ENCODE measurements around the gene PPFIA4.

The PPFIA4 gene

DNA sequence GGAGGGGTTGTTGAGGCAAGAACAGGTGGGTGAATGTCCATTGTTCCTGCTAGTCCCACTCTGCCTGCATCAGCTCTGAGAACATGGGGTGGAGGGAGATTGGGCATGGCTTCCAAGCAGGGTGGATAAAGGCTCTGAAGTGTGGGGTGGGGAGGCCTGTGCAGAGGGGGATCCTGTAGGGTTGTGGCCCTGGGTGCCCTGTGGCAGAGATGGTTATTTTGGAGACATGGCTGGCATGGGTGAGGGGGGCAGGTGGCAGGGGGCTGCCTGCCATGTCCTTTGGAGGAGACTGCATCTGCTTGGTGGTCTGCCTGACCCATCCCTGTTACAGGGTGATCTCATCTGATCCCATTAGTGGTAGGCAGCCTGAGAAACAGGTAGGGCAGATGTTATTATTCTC, 48.3 kb downstream of the PPFIA4 start:
- TF ChIP-seq CTCF (conservative IDR thresholded peaks at IDR 0.05): no peak
- H3K27ac ChIP-seq: no peak overlapping the region

GRCh38 chr1:203075236-203076030, 49.1 kb downstream of the PPFIA4 start:
- no peak overlapping the region for H3K27ac ChIP-seq
- no peak for TF ChIP-seq CTCF (conservative IDR thresholded peaks at IDR 0.05)

DNA sequence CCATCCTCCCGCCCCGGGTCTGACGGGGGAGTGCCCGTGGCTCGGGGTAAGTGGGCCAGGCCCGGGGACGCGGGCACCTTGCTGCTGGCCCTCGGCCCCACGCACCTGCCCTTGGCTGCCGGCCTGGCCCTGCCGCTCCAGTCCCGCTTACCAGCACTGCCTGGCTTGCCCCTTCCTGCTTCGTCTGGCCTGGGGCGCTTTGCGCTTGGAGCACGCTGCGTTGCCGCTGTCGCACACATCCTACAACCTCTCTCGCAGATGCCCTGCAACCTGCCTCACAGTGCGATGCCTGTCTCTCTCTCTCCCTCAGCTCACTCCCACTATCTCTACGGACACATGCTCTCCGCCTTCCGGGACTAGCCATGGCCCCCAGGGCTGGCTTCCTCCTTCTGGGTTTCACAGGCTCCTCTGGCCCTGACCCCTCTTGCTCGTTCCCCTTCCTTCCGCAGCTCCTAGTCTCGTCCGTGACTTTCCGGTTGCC, 49.8 kb downstream of the PPFIA4 start:
- no peak for TF ChIP-seq CTCF (conservative IDR thresholded peaks at IDR 0.05)
- H3K27ac ChIP-seq: no peak overlapping the region

DNA sequence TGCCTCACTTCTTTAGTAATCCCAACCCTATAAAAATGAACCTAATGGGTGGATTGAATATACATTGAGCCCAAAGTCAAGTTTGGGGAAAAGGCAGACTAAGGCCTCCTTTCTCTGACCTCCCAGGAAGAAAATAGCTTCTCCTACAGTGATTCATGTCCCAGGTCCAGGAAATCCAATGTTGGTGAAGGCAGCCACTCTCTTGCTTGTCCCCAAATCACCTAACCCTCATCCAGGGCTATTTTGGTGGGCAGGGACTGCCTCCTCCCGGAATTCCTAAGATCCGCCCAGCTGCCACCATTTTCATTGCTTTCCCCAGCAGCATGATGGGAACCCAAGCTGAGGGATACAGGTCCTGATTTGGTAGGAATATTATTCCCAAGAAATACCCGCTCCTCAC, 51.1 kb downstream of the PPFIA4 start:
- H3K27ac ChIP-seq: no peak overlapping the region
- TF ChIP-seq CTCF (conservative IDR thresholded peaks at IDR 0.05): no peak

- no peak overlapping the region for H3K27ac ChIP-seq
- TF ChIP-seq CTCF (conservative IDR thresholded peaks at IDR 0.05): no peak
Measured at GRCh38 chr1:203077956-203078355, 51.7 kb downstream of the PPFIA4 start.

GRCh38 chr1:203078478-203078877, 52.2 kb downstream of the PPFIA4 start:
- H3K27ac ChIP-seq: no peak overlapping the region
- TF ChIP-seq CTCF (conservative IDR thresholded peaks at IDR 0.05): no peak

- TF ChIP-seq CTCF (conservative IDR thresholded peaks at IDR 0.05): no peak
- H3K27ac ChIP-seq: no peak overlapping the region
Measured at GRCh38 chr1:203080456-203080855, 54.2 kb downstream of the PPFIA4 start.

All from VCaP (cell line).